ENCODE results near the gene NSRP1. TPM values are rescaled to one million over a fixed set of nuclear protein-coding genes. Genes with fewer than 3 reads are reported as not detected.

NSRP1 gene
- total and polyA plus RNA-seq, 2 donors (not counting 3 experiments of a cell fraction or from before 2014, with no cell fraction given), result 11.2 to 29.1 TPM

DNA sequence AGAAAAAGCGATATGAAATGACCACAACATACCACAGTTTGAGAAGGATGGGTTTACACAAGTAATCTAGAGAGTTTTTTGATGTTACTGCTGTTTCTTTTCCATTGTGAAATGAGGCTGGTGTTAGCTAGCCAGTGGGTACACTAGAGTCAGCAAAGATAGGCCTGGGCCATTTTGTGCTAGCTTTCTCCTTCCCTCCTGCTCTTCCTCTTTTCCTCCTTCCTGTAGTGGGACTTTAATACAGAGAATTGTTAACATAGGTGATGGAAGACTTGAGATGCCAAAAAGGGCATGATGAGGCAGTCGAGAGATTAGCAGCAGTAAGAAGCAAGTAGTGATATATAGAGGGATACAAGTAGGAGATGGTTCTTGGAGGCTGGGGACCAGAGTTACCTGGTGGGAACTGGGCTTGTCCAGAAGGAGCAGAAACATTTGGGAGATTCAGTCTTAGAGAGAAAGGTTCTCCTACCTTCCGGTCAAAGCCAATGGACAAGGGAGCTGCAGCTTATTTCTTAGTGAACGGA is 7.7 kb downstream of the NSRP1 start:
- H3K9me3 ChIP-seq (replicated peaks; ENCODE audit: control insufficient read depth, insufficient read depth, low read length), result no peaks in the 10 kb centered on the region
- no peaks in the 10 kb centered on the region for H3K27me3 ChIP-seq (ENCODE audit: control insufficient read depth in 2 of 2, insufficient read depth in 2 of 2, low read length in 2 of 2)
- peaks cover 4% of the 10 kb centered on the region for H3K4me1 ChIP-seq (ENCODE audit: control insufficient read depth, extremely low read depth, insufficient read depth, low read length)
- no peak overlapping the region for H3K9ac ChIP-seq (replicated peaks; ENCODE audit: extremely low read depth, insufficient read depth, low read length)
- TF ChIP-seq MYC (IDR thresholded peaks at IDR 0.05; ENCODE audit: low read depth, low read length), result no peak
- DNase-seq (ENCODE audit: low read depth, low spot score) (no peak), FAIRE-seq (no peak)
- POLR2A ChIA-PET, result no interaction called here
- H2AFZ ChIP-seq (ENCODE audit: low read depth, low read length), result no peak overlapping the region
- H4K20me1 ChIP-seq (replicated peaks; ENCODE audit: control insufficient read depth, extremely low read depth, insufficient read depth, low read length), result peaks cover 3% of the 10 kb centered on the region
- H3K9me1 ChIP-seq (replicated peaks; ENCODE audit: control insufficient read depth, extremely low read depth, insufficient read depth, low read length), result no peaks in the 10 kb centered on the region
- dilution Hi-C loops (cut with MboI; ENCODE audit: extremely low pct_ligation_motif_present, low sequenced_read_pairs), result no loop called here
- H3K4me3 ChIP-seq (replicated peaks in 1 of 3; ENCODE audit: insufficient read depth in 1 of 3, low read depth in 1 of 3, low read length in 3 of 3), result no peak overlapping the region
- BruUV-seq (replicated peaks), result no TSS peak
- H3K27ac ChIP-seq (ENCODE audit: insufficient read depth, low read depth, low read length), result no peak overlapping the region
- H3K36me3 ChIP-seq (ENCODE audit: control insufficient read depth in 2 of 2, extremely low read depth in 1 of 2, insufficient read depth in 2 of 2, low read length in 2 of 2), result peaks cover 0 to 15% of the 10 kb centered on the region in 2 experiments
- CTCF ChIA-PET, result interaction anchor here (0.6 to 3.5 kb wide), 30 partner anchors 10 to 257 kb away, joined by 3 to 76 read pairs (median 8); partner anchors contain the start of genes BLMH and SLC6A4
- H3K79me2 ChIP-seq (ENCODE audit: control insufficient read depth, insufficient read depth, low read length), result peaks cover 69% of the 10 kb centered on the region
- H3K4me2 ChIP-seq (ENCODE audit: insufficient read depth, low read length), result no peak overlapping the region
- intact Hi-C loops (cut with micrococcal nuclease), result no loop called here

DNA sequence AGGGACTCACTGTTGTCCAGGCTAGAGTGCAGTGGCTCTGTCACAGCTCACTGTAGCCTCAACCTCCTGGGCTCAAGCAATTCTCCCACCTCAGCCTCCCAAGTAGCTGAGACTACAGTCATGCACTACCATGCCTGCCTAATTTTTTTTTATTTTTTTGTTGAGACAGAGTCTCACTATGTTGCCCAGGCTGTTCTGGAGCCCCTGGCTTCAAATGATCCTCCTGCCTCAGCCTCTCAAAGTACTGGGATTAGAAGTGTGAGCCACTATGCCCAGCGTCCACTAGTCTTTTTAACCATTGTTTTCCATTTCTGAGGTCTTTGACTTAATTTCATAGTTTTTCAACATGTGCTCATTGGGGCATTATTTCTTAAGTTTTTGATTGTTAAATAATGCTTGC is 13.5 kb downstream of the NSRP1 start:
- Histone ChIP-seq H3K9me3 (replicated peaks; ENCODE audit: control insufficient read depth, insufficient read depth, low read length) (no peaks in the 10 kb centered on the region), H3K27me3 (ENCODE audit: control insufficient read depth in 2 of 2, insufficient read depth in 2 of 2, low read length in 2 of 2) (no peaks in the 10 kb centered on the region), H3K4me2 (ENCODE audit: insufficient read depth, low read length) (no peak overlapping the region), H3K9ac (replicated peaks; ENCODE audit: extremely low read depth, insufficient read depth, low read length) (no peak overlapping the region), H2AFZ (ENCODE audit: low read depth, low read length) (no peak overlapping the region), H3K27ac (ENCODE audit: insufficient read depth, low read depth, low read length) (no peak overlapping the region), H4K20me1 (replicated peaks; ENCODE audit: control insufficient read depth, extremely low read depth, insufficient read depth, low read length) (peaks cover 3% of the 10 kb centered on the region), H3K36me3 (ENCODE audit: control insufficient read depth in 2 of 2, extremely low read depth in 1 of 2, insufficient read depth in 2 of 2, low read length in 2 of 2) (peaks cover 3 to 15% of the 10 kb centered on the region in 2 experiments), H3K79me2 (ENCODE audit: control insufficient read depth, insufficient read depth, low read length) (peaks cover 65% of the 10 kb centered on the region), H3K4me3 (replicated peaks in 1 of 3; ENCODE audit: insufficient read depth in 1 of 3, low read depth in 1 of 3, low read length in 3 of 3) (no peak overlapping the region), H3K4me1 (ENCODE audit: control insufficient read depth, extremely low read depth, insufficient read depth, low read length) (no peaks in the 10 kb centered on the region), H3K9me1 (replicated peaks; ENCODE audit: control insufficient read depth, extremely low read depth, insufficient read depth, low read length) (no peaks in the 10 kb centered on the region)
- BruUV-seq (replicated peaks), result no TSS peak
- FAIRE-seq (no peak), DNase-seq (ENCODE audit: low read depth, low spot score) (no peak)
- CTCF ChIA-PET, result interaction anchor here (1.5 kb wide), 1 partner anchor 25 kb away, joined by 6 read pairs; no protein-coding TSS in a partner anchor
- POLR2A ChIA-PET, result no interaction called here
- intact Hi-C loops (cut with micrococcal nuclease), result no loop called here
- dilution Hi-C loops (cut with MboI; ENCODE audit: extremely low pct_ligation_motif_present, low sequenced_read_pairs), result no loop called here
- TF ChIP-seq MYC (IDR thresholded peaks at IDR 0.05; ENCODE audit: low read depth, low read length) (no peak), POLR2AphosphoS5 (IDR thresholded peaks at IDR 0.05; ENCODE audit: insufficient read depth, low read depth, low read length) (no peak), JUN (IDR thresholded peaks at IDR 0.05; ENCODE audit: borderline replicate concordance, insufficient read depth, insufficient read length, low read depth) (no peak), POLR2A (IDR thresholded peaks at IDR 0.05; ENCODE audit: low read depth, low read length) (no peak), FOS (IDR thresholded peaks at IDR 0.05; ENCODE audit: borderline replicate concordance, insufficient read depth, low read length) (no peak), GATA2 (IDR thresholded peaks at IDR 0.05; ENCODE audit: insufficient read depth, insufficient read length, low read depth, low read length) (no peak), EZH2 (IDR thresholded peaks at IDR 0.05; ENCODE audit: borderline replicate concordance, low read depth, low read length, severe bottlenecking) (no peak)
- TF ChIP-seq, protein P1, sequence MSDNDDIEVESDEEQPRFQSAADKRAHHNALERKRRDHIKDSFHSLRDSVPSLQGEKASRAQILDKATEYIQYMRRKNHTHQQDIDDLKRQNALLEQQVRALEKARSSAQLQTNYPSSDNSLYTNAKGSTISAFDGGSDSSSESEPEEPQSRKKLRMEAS (IDR thresholded peaks at IDR 0.05; ENCODE audit: insufficient read depth, insufficient read length), result no peak
- TF ChIP-seq, protein P2, sequence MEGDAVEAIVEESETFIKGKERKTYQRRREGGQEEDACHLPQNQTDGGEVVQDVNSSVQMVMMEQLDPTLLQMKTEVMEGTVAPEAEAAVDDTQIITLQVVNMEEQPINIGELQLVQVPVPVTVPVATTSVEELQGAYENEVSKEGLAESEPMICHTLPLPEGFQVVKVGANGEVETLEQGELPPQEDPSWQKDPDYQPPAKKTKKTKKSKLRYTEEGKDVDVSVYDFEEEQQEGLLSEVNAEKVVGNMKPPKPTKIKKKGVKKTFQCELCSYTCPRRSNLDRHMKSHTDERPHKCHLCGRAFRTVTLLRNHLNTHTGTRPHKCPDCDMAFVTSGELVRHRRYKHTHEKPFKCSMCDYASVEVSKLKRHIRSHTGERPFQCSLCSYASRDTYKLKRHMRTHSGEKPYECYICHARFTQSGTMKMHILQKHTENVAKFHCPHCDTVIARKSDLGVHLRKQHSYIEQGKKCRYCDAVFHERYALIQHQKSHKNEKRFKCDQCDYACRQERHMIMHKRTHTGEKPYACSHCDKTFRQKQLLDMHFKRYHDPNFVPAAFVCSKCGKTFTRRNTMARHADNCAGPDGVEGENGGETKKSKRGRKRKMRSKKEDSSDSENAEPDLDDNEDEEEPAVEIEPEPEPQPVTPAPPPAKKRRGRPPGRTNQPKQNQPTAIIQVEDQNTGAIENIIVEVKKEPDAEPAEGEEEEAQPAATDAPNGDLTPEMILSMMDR (IDR thresholded peaks at IDR 0.05; ENCODE audit: extremely low read depth in 1 of 2, insufficient read depth in 1 of 2, low read depth in 1 of 2, low read length in 2 of 2), result no peak

All from endothelial cell of umbilical vein (primary cell).